Measurements from ENCODE around the gene POTEJ. TPM values are rescaled to one million over a fixed set of nuclear protein-coding genes. Genes with fewer than 3 reads are reported as not detected.
"Not testable (repeated sequence)": the region's sequence is repeated elsewhere in the genome, so short reads cannot be mapped to it uniquely, and the experiment has no call there.

Gene POTEJ
- total RNA-seq: not detected

DNA sequence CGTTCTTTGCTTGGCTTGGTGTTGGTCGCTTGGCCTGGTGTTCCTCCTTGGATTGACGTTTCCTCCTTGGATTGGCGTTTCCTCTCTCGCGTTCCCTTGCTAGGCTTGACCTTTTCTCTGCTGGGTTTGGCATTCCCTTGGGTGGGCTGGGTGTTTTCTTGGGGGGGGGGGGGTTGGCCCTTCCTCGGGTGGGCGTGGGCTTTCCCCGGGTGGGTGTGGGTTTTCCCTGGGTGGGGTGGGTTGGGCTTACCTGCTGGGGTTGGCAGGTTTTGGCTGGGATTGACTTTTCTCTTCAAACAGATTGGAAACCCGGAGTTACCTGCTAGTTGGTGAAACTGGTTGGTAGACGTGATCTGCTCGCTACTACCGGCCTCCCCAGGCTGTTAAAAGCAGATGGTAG is at the start of gene POTEJ:
Gene POTEJ, plus strand, starts transcription at position 301 of the 400 bp plus-strand sequence. Its CDS starts 93 bp downstream, at position 394.
- DNase-seq: not testable (repeated sequence)

DNA sequence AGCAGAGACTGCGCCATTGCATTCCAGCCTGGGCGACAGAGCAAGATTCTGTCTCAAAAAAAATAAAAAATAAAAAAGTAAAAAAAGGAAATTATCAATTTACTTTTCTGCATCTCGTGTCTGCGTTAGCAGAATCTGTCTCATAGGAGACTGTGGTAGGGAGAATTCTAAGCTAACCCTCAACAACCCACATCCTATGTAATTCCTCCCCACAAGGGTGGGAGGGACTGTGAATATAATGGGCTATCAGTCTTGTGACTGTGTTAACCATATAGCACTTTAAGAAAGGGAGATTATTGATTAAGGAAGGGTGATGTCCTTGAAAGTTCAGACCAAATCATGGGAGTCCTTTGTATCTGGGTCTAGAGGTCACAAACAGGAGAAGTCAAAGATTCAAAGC is 45.1 kb upstream of the POTEJ start:
- not testable (repeated sequence) for DNase-seq

DNA sequence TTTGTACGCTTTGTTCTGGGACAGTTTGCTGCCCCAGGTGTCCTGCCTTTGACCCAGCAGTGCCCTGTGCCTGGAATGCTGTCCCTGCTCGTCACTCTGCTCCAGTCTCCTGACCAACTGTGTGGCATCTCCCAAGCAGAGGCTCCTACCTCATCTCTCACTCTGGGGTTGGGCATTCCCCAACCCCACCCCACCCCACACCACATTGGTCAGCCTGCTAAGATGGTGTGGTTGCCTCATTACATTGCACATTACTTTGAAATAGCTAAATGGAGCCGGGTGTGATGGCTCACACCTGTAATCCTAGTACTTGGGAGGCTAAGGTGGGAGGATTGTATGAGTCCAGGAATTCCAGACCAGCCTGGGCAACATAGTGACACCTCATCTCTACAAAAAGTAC is 39.3 kb upstream of the POTEJ start:
- not testable (repeated sequence) for DNase-seq

DNA sequence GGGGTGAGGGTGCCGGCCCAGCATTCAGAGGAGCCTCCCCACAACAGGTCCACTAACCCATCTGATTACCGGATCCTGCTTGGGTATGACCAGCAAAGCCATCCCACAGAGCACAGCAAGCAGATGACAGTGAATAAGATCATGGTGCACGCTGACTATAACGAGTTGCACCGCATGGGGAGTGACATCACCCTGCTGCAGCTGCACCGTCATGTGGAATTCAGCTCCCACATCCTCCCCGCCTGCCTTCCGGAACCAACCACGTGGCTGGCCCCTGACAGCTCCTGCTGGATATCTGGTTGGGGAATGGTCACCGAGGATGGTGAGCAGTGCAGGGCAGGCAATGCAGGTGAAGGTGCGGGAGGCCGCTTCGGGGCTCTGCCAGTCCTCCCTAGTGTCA is 37.0 kb upstream of the POTEJ start:
- not testable (repeated sequence) for DNase-seq

DNA sequence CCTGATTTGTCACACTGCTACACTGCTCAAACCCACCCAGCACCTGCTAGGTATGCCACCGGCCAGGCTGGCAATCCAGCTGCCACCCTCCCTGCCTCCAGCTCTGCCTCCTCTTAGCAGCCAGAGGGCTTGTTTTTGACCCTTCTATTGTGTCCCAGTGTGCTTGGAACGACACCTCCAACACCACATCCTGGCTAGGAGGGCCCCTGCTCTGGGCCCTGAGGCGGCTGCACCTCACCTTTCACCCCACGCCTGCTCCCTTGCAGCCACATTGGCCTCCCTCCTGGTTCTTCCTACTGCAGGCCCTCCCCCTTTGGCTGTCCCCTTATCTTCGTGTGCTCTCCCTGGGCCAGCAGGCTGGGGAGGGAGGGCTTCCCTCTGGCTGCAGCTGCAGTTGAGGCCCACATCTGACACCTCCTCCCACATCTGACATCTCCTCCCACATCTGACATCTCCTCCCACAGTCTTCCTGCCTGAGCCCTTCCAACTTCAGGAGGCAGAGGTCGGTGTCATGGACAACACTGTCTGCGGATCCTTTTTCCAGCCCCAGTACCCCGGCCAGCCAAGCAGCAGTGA is 34.9 kb upstream of the POTEJ start:
- DNase-seq: not testable (repeated sequence)

DNA sequence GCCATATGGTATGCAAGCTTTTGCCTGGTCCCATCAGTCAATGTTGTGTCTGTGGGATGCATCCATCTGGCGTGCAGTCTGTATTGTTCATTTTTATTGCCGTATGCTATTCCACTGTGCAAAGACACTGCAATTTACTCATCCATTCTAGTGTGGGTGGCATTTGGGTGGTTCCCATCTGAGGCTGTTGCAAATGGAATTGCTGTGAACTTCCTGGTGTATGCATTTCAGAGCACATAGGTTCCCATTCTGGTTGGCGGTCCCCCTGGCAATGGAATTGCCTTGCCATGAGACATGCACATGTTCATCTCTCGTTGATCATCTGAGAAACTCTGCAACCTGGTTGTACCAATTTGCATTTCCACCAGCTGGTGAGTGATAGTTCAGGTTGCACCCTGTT is 33.7 kb upstream of the POTEJ start:
- not testable (repeated sequence) for DNase-seq

DNA sequence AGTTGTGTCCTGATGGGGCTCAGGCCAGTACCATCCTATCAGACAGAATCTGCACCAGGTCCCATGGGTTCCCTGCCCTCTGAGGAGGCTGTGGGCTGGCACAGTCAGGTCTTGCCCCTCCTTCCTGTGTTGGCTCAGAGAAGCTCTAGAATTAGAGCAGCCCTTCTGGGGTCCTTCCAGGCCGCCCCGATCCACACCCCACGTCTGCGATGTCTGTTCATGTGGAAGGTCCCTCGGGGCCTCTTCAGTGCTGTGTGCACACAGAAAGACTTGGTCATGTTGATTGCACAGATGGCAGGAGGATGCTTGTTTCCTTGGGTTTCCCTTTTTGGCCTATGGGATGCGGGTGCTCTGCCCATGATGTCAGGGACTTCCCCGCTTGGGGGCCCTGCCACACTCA is 32.1 kb upstream of the POTEJ start:
- DNase-seq: not testable (repeated sequence)

DNA sequence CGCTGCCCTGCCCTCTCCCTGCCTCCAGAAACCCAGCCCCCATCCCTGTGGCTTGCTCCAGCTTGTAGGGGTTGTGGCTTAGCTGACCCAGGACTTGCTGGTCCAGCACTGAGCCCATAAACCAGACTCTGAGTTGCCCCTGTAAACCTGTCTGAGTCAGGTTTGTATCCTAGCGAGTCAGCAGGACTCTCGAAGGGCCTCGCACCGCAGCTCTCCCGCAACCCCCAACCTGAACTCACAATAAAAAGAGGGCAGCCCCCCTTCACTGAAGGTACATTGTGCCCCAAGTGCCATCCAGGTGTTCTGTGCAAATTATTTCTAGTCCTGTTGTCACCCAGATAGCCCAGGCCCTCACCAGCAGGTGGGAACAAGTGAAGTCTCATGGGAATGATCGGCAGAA is 29.7 kb upstream of the POTEJ start:
- not testable (repeated sequence) for DNase-seq

DNA sequence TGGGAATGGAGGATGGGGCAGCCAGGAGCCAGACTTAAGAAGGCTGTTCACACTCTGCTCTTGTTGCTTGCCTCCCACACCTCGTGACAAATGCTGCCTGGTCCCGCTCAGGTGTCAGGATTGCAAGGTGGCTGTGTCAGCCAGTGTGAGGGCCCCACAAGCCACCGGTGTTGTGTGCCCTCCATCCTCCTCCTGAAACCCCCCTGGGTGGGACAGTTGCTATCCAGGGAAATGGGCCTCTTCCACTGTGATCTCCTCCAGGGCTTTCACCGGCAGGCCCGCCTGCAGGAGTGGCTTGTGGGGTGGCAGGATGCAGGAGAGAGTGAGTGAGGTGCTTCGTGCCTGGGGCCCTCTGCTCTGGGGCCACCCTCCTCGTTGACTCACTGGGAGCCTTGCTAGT is 28.3 kb upstream of the POTEJ start:
- not testable (repeated sequence) for DNase-seq

DNA sequence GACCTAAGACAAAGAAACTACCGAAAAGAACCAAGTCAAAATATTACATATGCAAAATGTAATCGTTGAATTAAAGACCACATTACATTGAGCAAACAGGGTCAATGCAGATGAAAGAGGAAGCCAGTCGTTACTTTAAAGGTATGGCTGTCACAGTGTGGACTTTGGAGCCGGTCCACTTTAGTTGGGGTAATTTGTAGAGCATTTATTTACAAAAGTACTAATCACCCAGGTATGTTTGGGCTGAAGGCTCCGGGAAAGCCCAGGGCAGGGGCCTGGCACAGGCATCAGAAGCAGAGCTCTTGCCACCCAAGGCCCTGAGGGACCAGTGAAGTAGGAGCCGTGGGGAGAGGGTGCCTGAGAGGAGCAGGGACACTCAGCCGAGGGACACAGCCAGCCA is 27.7 kb upstream of the POTEJ start:
- not testable (repeated sequence) for DNase-seq

DNA sequence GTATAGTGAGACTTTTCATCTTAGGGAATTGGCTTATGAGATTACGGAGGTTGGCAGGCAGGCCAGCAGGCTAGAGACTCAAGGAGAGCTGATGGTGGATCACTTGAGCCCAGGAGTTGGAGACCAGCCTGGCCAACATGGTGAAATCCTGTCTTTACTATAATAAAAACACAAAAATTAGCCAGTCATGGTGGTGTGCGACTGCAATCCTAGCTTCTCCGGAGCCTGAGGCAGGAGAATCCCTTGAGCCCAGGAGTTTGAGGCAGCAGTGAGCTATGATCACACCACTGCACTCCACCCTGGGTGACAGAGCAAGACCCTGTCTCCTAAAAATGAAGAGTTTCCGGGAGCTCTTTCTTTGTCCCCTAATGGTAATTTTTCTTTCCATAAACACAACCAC is 26.5 kb upstream of the POTEJ start:
- DNase-seq: not testable (repeated sequence)

DNA sequence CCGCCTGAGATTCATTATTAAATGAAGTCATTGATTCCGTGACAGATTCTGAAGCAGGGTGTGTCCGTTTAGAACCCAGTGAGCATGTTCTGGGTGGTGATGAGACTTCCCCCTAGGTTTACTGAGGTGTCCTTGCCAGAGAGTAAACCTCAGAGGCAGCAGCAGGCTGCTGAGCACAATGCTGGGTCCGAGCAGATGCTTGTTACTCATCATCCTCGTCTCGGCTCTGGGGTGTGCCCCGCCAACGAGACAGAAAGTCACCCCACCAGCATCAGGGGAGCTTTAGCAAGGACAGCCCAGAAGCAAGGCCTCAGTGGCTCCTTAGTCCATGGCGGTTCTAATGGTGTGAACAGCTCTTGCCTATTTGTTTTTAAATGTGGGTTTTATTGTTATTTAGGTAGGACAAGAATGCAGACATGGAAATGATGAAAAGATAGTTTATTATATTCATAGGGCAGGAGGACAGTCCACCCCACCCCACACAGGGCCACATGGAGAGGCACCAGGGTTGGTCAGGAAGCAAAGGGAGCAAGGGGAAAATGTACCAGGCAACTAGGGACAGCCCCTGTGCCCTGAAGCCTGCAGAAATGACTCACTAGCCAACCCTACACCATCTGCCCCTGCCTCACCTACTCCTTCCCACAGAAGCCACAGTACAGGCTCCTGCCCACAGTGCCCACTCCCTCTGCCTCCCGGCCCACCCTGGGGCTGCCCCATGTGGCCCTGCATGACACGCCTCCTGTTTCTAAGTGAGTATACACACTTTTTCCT is 22.4 kb upstream of the POTEJ start:
- not testable (repeated sequence) for DNase-seq

DNA sequence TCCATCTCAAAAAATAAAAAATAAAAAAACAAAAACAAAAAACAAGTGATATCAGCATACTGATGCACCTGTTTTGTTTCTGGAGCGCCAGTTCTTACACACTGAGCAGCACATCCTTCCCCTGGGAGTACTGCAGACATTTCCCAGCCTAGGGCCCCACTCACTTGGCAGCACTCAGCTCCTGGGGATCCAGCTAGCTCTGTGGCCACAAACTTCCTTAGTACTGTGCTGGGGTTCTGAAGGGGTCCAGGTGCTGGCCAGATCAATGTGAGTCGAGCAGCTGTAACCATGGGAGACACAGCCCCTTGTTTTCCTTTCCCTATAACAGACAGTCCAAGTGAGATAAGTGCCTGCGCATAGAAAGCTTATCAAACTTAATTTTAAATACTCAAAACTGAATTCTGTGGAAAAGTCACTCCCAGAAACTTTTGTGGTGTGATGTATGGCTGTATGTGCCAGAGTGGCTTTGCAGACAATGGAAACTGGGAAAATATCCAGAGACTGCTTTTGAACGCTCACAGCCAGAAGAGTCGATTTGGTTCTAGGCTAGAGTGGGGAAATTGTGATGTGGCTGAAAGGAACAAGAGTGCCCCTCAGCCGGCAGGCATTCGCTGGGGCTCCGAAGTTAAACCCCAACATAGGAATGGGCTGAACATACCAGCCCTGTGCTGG is 20.9 kb upstream of the POTEJ start:
- not testable (repeated sequence) for DNase-seq

DNA sequence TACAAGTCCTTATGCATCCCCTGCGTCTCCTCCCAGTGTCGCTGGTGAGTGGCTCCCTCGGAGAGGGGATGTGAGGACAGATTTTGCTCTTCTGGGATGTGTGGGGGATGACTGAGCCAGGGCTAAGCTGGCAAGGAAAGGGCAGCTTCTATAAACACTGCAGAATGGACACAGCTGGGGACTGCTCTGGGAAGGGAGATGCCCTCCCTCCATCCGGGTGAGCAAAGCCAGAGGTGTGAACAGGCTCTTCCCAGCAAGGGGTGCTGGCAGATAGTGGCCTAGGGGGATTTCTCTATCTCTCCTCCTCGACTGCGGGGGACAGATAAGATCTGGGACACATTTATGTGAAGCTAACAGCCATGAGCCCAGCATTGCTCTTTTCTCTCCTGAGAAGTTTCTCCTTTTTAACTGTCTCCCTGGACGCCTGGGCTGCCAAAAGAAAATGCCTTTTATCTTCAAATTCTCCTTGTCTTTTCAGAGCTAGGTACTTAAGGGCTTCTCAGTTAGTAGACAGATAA is 20.3 kb upstream of the POTEJ start:
- DNase-seq: not testable (repeated sequence)

DNA sequence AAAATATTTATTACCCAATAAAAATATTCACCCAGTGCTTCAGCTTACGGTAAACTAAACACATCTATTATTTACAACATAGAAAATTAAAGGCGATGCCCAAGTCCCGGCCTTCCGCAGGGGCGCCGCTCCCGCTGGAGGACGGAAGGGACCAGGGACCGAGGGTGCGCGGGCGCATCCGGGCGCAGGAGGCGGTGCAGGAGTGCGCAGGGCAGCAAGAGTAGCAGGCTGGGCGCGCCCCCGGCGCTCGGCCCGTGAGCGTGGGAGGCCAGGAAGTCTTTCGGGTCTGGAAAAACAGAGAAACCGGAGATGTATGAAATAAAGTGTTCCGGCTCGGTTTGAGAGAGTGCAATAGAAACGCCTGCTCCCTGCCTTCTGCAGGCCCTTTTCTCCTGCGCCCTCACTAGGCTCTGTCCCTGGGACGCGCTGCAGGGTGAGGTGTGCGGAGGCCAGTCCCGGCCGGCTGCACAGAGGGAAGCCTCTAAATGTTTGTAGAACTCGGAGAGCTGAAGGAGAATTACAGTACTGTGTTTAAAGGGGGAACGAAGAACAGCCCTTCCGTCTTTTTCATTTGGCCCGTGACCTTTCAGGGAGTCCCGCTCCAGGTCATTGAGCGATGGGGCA is 18.3 kb upstream of the POTEJ start:
- DNase-seq: not testable (repeated sequence)

DNA sequence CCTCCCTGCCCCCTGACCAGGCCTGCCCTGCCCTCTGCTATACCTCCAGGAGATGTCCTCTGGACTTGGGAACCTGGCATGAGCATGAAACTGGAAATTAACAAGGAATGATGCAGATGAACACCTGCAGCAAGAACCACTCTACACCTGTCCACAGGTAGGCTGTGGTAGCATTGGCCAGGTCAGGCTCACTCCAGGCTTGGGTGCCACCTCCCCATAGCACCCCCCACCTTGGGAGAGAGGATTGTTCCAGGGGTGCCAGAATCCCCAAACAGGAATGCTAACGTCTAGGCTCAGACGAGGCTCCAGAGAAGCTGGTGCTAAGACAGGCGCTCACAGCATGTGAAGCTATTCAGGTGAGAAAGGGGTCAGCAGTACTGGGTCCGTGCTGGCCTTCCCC is 17.2 kb upstream of the POTEJ start:
- not testable (repeated sequence) for DNase-seq

DNA sequence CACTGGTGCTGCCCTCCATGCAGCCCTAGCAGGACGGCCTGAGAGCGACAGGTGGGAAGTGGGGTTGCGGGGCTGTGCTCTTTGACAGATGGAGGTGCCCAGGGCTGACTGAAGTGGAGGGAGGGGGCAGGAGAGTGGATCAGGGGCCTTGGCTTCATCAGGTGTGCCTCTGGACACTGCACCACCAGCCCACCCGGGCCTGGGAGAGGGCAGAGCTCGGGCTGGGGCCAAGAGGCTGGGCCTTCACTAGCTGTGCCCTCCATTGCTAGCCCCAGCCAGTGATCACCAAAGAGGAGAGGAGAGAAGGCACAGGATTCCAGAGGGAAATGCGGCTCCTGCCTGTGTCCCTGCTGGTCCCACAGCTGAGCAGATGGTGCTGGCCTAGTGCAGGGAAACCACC is 14.5 kb upstream of the POTEJ start:
- DNase-seq: not testable (repeated sequence)

DNA sequence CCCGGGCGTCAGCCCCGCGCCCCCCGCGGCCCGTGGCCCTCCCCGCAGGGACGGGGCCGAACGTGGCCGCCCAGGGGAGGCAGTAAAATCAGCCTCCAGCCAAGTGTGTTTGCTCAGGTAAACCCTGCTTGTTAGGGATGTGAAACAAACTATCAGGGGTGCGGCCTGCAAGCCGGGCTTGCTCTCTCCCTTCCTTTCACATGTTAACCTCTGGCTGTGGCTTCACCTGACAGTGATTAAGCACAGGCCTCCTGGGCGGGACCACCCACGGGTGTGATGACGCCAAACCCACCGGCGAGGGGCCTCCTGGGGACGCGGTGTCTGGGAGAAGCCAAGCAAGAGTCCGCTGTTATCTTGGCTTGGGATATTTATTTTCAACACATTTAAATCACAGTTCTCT is 13.2 kb upstream of the POTEJ start:
- not testable (repeated sequence) for DNase-seq

DNA sequence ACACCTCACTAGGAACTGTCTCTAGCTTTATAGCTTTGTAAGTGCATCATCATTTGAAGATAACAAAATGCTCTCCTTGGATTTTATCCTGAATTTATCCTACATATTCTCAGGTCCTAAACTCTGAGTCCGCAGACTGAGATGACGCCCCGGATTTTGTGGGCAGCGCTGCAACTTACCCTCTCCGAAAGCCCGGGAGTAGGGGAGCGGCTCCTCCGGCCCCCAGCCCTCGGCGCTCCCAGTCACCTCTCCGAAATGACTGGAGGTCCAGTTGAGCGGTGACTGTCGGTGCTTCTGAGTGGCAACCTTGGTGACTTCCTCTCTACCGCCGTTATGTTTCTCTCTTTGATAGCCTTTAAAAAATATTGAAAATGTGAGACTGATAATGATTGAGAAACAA is 12.8 kb upstream of the POTEJ start:
- DNase-seq: not testable (repeated sequence)

DNA sequence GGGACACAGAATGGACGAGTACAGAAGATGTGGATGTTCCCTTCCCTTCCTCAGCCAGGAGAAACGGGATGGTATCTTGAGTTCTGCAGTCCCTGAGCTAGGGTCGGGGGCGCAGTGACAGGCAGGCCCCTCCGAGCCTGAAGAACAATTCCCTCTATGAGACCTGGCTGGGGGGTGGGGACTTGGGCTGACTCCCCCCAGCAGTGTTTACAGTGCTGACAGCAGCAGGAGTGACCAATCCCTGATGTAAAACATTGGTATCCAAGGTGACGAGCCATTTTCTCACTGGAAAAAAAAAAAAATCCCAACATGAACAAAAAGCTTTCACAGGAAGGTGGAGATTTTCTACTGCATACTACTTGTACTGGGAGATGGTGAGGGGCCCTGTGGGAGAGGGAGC is 11.8 kb upstream of the POTEJ start, which contains the start of gene CFC1:
Gene CFC1, minus strand, starts transcription at position 183 of the 400 bp plus-strand sequence. CDS start 288 bp downstream, outside the sequence.
- DNase-seq: not testable (repeated sequence)

DNA sequence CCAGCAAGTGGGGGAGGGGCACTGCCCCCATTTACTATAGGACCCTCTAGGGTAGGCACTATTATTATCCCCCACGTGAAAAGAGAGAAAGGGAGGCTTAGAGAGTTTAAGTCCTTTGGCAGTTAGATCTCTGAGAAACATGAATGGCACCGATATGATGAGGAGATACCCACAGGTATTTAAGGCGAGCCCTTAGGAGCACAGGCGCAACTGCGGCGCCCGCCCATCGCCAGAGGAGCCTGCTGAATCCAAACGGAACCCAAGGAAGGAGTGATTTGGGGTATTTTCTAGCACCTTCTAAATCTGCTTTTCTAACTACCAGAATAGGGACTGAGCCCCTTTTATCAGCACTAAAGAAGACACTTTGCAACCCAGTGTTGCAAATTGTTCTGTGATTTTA is 11.3 kb upstream of the POTEJ start:
- DNase-seq: not testable (repeated sequence)

DNA sequence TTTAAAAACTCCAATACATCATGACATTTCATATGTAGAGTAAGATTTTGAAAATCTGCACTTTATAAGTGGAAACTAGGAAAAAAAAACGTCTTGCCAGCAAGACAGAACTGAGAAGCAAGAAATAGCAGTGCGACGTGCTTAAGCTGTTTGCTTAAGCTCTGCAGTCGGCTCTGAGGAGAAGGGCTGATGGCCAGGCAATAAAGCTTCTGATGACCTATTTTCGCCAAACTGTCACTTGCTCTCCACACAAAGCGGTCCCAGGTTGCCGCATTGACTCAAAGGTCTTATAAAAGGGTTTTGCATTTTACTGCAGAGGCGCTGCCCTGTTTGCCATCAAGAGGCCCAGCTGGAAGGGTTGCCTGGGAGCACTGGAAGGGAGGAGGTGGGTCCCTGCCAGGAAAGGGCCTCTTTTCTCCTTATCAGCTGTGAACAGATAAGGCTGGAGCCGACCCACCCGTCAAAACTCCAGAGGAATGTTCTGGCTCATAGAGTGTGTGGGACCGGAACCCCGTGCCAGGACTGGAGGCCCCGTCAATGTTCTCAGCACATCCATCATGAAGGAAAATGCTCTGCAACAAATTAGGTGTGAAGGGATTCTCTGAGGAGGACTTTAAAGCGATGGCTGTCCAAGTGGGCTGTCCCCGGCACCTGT is 9.5 kb upstream of the POTEJ start:
- not testable (repeated sequence) for DNase-seq
